PC-3 (cell line): Measurements from ENCODE around the gene ATP1B3. TPM values are rescaled to one million over a fixed set of nuclear protein-coding genes. Genes with fewer than 3 reads are reported as not detected.

Source experiments
- ATAC-seq: fragments of 200-7000 bp; cut with Tn5 transposase; 2 replicates; pipeline ENCODE4 v1.9.1; 2020; ENCODE audit warnings: mild to moderate bottlenecking, moderate library complexity
- BruUV-seq: library from RNA; stranded (reverse); fragments of 400-500 nt; replicated peaks from 2 replicates; lab custom pipeline; 2021; lab: Mats Ljungman, UMichigan
- CTCF ChIA-PET: fragments of 300-600 bp; sonication (Branson Sonifier 250); formaldehyde crosslinking; loops from one replicate; lab custom pipeline; 2022; ENCODE audit warnings: antibody characterized with exemption; lab: Charles Lee
- POLR2A ChIA-PET: fragments of 300-600 bp; sonication (Branson Sonifier 250); formaldehyde crosslinking; loops from one replicate; lab custom pipeline; 2022; ENCODE audit warnings: antibody characterized with exemption; ENCODE audit not compliant: unreplicated experiment; lab: Charles Lee
- DNase-seq: peaks from one replicate; pipeline ENCODE4 v3.0.0-alpha.2; 2015
- H2AFZ ChIP-seq: fragments of 300-600 bp; sonication (generic); 2 replicates; pipeline ENCODE4 v1.6.0; 2016; ENCODE audit warnings: antibody characterized with exemption, low read length
- H3F3A ChIP-seq: fragments of 300-600 bp; sonication (generic); one replicate; pipeline ENCODE4 v1.6.0; 2017; ENCODE audit warnings: antibody characterized with exemption, low read length, control low read depth, mild to moderate bottlenecking; ENCODE audit not compliant: unreplicated experiment
- H3K27ac ChIP-seq: fragments of 300-600 bp; sonication (generic); 2 replicates; pipeline ENCODE4 v1.5.1; 2016; ENCODE audit warnings: mild to moderate bottlenecking, low read length
- H3K27me3 ChIP-seq: fragments of 300-600 bp; sonication (generic); 2 replicates; pipeline ENCODE4 v1.6.1; 2016; ENCODE audit warnings: low read length, mixed read lengths
- H3K36me3 ChIP-seq: fragments of 300-600 bp; sonication (generic); 2 replicates; pipeline ENCODE4 v1.6.1; 2016; ENCODE audit warnings: low read depth, mixed run types, low read length, mixed read lengths
- H3K4me1 ChIP-seq: fragments of 300-600 bp; sonication (generic); 2 replicates; pipeline ENCODE4 v1.5.1; 2016; ENCODE audit warnings: low read length; ENCODE audit not compliant: insufficient read depth
- H3K4me2 ChIP-seq: fragments of 300-600 bp; sonication (generic); 2 replicates; pipeline ENCODE4 v1.6.0; 2016; ENCODE audit warnings: low read length
- H3K4me3 ChIP-seq: fragments of 300-600 bp; sonication (generic); 2 replicates; pipeline ENCODE4 v1.5.1; 2016; ENCODE audit warnings: mild to moderate bottlenecking, low read length, mixed read lengths
- H3K79me2 ChIP-seq: fragments of 300-600 bp; sonication (generic); 2 replicates; pipeline ENCODE4 v1.6.1; 2017; ENCODE audit warnings: low read length, mixed read lengths
- H3K9ac ChIP-seq: fragments of 300-600 bp; sonication (generic); 2 replicates; pipeline ENCODE4 v1.6.0; 2016; ENCODE audit warnings: mild to moderate bottlenecking, low read length
- H3K9me2 ChIP-seq: fragments of 300-600 bp; sonication (generic); replicated peaks from 2 replicates; pipeline ENCODE4 v1.6.1; 2016; ENCODE audit warnings: mixed run types, low read length, mixed read lengths
- H3K9me3 ChIP-seq: fragments of 300-600 bp; sonication (generic); 2 replicates; pipeline ENCODE4 v1.6.1; 2016; ENCODE audit warnings: low read length, mixed read lengths
- H4K20me1 ChIP-seq: fragments of 300-600 bp; sonication (generic); 2 replicates; pipeline ENCODE4 v1.6.1; 2016; ENCODE audit warnings: low read length, mixed read lengths
- EZH2 ChIP-seq: fragments of 300-600 bp; sonication (generic); IDR thresholded peaks from one replicate; pipeline ENCODE4 v1.6.1; 2017; ENCODE audit warnings: antibody characterized with exemption, mild to moderate bottlenecking, low read length; ENCODE audit not compliant: unreplicated experiment
- EZH2phosphoT487 ChIP-seq: fragments of 300-600 bp; sonication (generic); IDR thresholded peaks from 2 replicates; pipeline ENCODE4 v1.6.1; 2018; ENCODE audit warnings: mild to moderate bottlenecking, antibody characterized with exemption, low read length, borderline replicate concordance
- intact Hi-C: fragments of 100-400 bp; cut with micrococcal nuclease; formaldehyde crosslinking; loops from 2 replicates; pipeline ENCODE4 v1.9.0; 2023
- total RNA-seq: library from RNA; depleted of rRNA; stranded (reverse); fragments of >200 nt; gene quantifications from 2 replicates; pipeline ENCODE4 v1.2.3, GENCODE V29; 2014
- TF ChIP-seq, protein P1 (sequence below): fragments of 300-600 bp; sonication (generic); conservative IDR thresholded peaks from 2 replicates; pipeline ENCODE4 v1.5.1; 2017; ENCODE audit warnings: antibody characterized with exemption, low read depth, mild to moderate bottlenecking, low read length

ATP1B3 gene
- total RNA-seq, 1 experiment from 2014 or later: 20.6 TPM

DNA sequence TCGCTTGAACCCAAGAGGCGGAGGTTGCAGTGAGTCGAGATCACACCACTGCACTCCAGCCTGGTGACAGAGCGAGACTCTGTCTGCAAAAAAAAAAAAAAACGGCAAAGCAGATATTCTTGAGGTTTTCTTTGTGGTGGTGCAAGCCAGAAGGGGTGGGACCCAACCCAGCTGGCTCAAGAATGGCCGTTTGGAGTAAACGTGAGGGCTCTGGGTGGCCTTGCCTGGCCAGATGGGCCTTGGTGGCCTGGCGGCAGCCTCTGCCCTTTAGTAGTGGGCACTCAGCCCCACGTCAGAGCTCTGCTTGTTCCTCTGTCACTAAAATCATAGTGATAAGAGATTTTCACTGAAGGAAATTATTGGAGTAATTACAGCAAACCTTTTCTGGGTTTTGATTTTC, 50.5 kb downstream of the ATP1B3 start:
- intact Hi-C loops: no loop called here
- Histone ChIP-seq H3K4me1 (no peaks in the 10 kb centered on the region), H3K4me2 (no peak overlapping the region), H3K9me2 (no peaks in the 10 kb centered on the region), H2AFZ (no peak overlapping the region), H3K4me3 (no peak overlapping the region), H3K79me2 (no peaks in the 10 kb centered on the region), H3F3A (no peaks in the 10 kb centered on the region), H3K9ac (no peak overlapping the region), H3K36me3 (no peaks in the 10 kb centered on the region), H3K9me3 (no peaks in the 10 kb centered on the region), H3K27ac (no peak overlapping the region), H3K27me3 (no peaks in the 10 kb centered on the region), H4K20me1 (no peaks in the 10 kb centered on the region)
- POLR2A ChIA-PET: no interaction called here
- BruUV-seq: no TSS peak
- CTCF ChIA-PET: no interaction called here
- DNase-seq (no peak), ATAC-seq (no peak)
- no peak for TF ChIP-seq EZH2phosphoT487
- no peak for TF ChIP-seq EZH2
- TF ChIP-seq, protein P1, sequence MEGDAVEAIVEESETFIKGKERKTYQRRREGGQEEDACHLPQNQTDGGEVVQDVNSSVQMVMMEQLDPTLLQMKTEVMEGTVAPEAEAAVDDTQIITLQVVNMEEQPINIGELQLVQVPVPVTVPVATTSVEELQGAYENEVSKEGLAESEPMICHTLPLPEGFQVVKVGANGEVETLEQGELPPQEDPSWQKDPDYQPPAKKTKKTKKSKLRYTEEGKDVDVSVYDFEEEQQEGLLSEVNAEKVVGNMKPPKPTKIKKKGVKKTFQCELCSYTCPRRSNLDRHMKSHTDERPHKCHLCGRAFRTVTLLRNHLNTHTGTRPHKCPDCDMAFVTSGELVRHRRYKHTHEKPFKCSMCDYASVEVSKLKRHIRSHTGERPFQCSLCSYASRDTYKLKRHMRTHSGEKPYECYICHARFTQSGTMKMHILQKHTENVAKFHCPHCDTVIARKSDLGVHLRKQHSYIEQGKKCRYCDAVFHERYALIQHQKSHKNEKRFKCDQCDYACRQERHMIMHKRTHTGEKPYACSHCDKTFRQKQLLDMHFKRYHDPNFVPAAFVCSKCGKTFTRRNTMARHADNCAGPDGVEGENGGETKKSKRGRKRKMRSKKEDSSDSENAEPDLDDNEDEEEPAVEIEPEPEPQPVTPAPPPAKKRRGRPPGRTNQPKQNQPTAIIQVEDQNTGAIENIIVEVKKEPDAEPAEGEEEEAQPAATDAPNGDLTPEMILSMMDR: no peak

DNA sequence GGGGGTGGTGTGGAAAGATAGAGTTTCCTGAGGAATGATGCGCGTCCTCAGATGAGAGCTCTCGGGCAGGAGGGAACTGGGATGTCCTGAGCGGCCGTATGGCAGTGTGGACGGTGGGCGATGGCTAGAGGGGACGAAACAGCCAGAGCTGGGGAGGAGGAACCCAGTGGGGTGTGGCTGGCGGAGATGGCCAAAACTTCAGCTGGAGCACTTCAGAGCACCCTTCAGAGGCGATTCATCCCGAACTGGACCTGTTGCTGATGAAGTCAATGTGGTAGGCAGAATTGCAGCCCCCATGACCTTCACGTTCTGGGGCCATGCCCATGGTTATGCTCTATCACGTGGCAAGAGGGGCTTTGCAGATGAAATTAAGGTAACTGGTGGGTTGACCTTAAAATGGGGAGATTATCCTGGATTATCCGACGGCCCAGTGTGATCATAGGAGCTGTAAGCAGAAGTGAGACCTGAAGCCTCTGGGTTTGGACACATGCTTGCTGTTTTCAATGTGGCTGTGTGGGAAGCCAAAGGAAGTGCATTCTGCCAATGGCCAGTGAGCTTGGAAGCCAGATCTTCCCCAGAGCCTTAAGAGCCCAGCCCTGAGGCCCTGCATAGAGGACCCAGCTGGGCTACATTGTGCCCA, 52.3 kb downstream of the ATP1B3 start:
- Histone ChIP-seq H3K79me2 (no peaks in the 10 kb centered on the region), H3K9me2 (no peaks in the 10 kb centered on the region), H3K36me3 (no peaks in the 10 kb centered on the region), H3K4me2 (no peak overlapping the region), H3K27me3 (no peaks in the 10 kb centered on the region), H3K9me3 (no peaks in the 10 kb centered on the region), H3F3A (no peaks in the 10 kb centered on the region), H3K9ac (no peak overlapping the region), H3K4me3 (no peak overlapping the region), H3K4me1 (no peaks in the 10 kb centered on the region), H3K27ac (no peak overlapping the region), H4K20me1 (no peaks in the 10 kb centered on the region), H2AFZ (no peak overlapping the region)
- CTCF ChIA-PET: no interaction called here
- intact Hi-C loops: no loop called here
- TF ChIP-seq EZH2: no peak
- TF ChIP-seq EZH2phosphoT487: no peak
- TF ChIP-seq, protein P1: no peak
- POLR2A ChIA-PET: no interaction called here
- BruUV-seq: no TSS peak
- no peak for DNase-seq
- no peak for ATAC-seq

DNA sequence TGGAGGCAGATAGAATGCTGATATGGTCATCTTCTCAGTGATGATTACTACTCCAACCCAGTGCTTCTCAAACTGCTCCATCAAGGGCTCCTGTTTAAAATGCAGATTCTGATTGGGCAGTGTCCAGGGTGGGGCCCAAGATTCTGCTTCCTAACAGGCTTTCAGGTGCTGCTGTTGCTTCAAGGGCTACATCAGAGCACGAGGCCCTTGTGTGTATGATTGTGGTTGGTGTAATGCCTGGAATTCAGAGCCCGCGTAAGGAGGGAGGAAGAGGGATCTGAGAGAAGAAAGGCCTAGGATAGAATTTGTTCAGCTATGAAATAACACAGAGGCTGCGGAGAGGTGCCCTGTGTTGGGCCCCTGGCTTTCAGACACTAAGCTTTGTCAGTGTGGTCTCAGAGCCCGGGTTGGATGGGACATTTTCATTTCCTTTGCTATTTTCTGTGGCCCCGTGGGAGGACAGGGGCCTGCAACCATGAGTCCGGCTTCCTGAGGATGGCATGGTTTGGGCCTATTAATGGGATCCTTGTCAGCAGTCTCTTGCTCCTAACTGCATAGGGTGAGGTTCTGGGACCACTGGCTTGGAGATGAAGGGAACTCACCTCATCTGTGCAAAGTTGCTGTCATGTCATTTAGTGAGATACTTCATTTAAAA, 53.0 kb downstream of the ATP1B3 start:
- intact Hi-C loops: no loop called here
- ChIA-PET POLR2A (no interaction called here), CTCF (no interaction called here)
- Histone ChIP-seq H3K36me3 (no peaks in the 10 kb centered on the region), H3K4me1 (no peaks in the 10 kb centered on the region), H3K9me3 (no peaks in the 10 kb centered on the region), H3K4me2 (no peak overlapping the region), H4K20me1 (no peaks in the 10 kb centered on the region), H2AFZ (no peak overlapping the region), H3K27me3 (no peaks in the 10 kb centered on the region), H3K4me3 (no peak overlapping the region), H3K79me2 (no peaks in the 10 kb centered on the region), H3K9me2 (no peaks in the 10 kb centered on the region), H3K9ac (no peak overlapping the region), H3K27ac (no peak overlapping the region), H3F3A (no peaks in the 10 kb centered on the region)
- no peak for TF ChIP-seq EZH2phosphoT487
- TF ChIP-seq, protein P1: no peak
- TF ChIP-seq EZH2: no peak
- BruUV-seq: no TSS peak
- ATAC-seq (no peak), DNase-seq (no peak)
